ENCODE measurements around the gene GRB2.
"Not testable (repeated sequence)": the region's sequence is repeated elsewhere in the genome, so short reads cannot be mapped to it uniquely, and the experiment has no call there.

The GRB2 gene

GRCh38 chr17:75315541-75316243 is 89.8 kb downstream of the GRB2 start:
- DNase-seq, result peak; percentile 70

GRCh38 chr17:75313941-75314551 is 91.4 kb downstream of the GRB2 start:
- DNase-seq, result peak; percentile 65

GRCh38 chr17:75308732-75309629 is 96.5 kb downstream of the GRB2 start:
- no peak for DNase-seq

GRCh38 chr17:75307957-75308731 is 97.3 kb downstream of the GRB2 start:
- DNase-seq, result no peak

GRCh38 chr17:75301502-75302206 is 103.8 kb downstream of the GRB2 start:
- DNase-seq, result no peak

GRCh38 chr17:75301049-75301448 is 104.4 kb downstream of the GRB2 start:
- no peak for DNase-seq

- DNase-seq, result no peak
Measured at GRCh38 chr17:75300280-75300679, 105.2 kb downstream of the GRB2 start.

- peak; percentile 86 for DNase-seq
Measured at GRCh38 chr17:75295201-75296158, 110.0 kb downstream of the GRB2 start.

- DNase-seq, result not testable (repeated sequence)
Measured at GRCh38 chr17:75292810-75293448, 112.5 kb downstream of the GRB2 start.

- DNase-seq, result peak; percentile 72
Measured at GRCh38 chr17:75289832-75290337, 115.6 kb downstream of the GRB2 start.

GRCh38 chr17:75289115-75289831 is 116.2 kb downstream of the GRB2 start, which contains the start of gene SLC25A19:
SLC25A19 (minus strand) TSS chr17:75289433; CDS start chr17:75286764, 2,669 bp downstream.
- DNase-seq, result peak; percentile 99

- peak; percentile 63 for DNase-seq
Measured at GRCh38 chr17:75288770-75289114, 116.7 kb downstream of the GRB2 start.

GRCh38 chr17:75288359-75288758 is 117.1 kb downstream of the GRB2 start:
- DNase-seq, result no peak

- no peak for DNase-seq
Measured at GRCh38 chr17:75287221-75287620, 118.3 kb downstream of the GRB2 start.

- DNase-seq, result no peak
Measured at GRCh38 chr17:75285123-75285522, 120.4 kb downstream of the GRB2 start.

- DNase-seq, result not testable (repeated sequence)
Measured at GRCh38 chr17:75280189-75280588, 125.3 kb downstream of the GRB2 start.

GRCh38 chr17:75277664-75278071 is 127.8 kb downstream of the GRB2 start:
- DNase-seq, result no peak

GRCh38 chr17:75273977-75274708 is 131.3 kb downstream of the GRB2 start:
- no peak for DNase-seq

- no peak for DNase-seq
Measured at GRCh38 chr17:75272848-75273184, 132.7 kb downstream of the GRB2 start.

Measured in activated CD4-positive, alpha-beta T cell treated with anti-CD3 and anti-CD28 coated beads, Interleukin-2, Interleukin-6, amounts not matched to agents 100 ng/mL and 50 ng/mL, durations not matched to agents 16 hours and 8 hours (primary cell).